Adrenal gland (tissue), 5 donors: ENCODE measurements around the gene LRRC30.

Source experiments
- CTCF ChIP-seq, 6 experiments: fragments of 450-650 bp in 4 of 6; fragments of 200-600 bp in 2 of 6; sonication (generic) in 1 of 6; IDR thresholded peaks; 1 replicate in 5 of 6; 2 replicates in 1 of 6; pipeline versions ENCODE4 v1.5.1 to v1.8.0; 2016 to 2021; ENCODE audit warnings: antibody characterized with exemption in 6 of 6, mild to moderate bottlenecking in 2 of 6, moderate library complexity in 1 of 6
- POLR2A ChIP-seq, 2 donors: fragments of 450-650 bp; IDR thresholded peaks; one replicate each; pipeline ENCODE4 v1.6.1; 2017; ENCODE audit warnings: antibody characterized with exemption in 2 of 2, mild to moderate bottlenecking in 2 of 2, moderate library complexity in 1 of 2
- donor health status: DM: no; HTN: no; CAD: no.

- no peak for TF ChIP-seq CTCF (IDR thresholded peaks at IDR 0.05)
- no peak for TF ChIP-seq POLR2A (IDR thresholded peaks at IDR 0.05)
Measured at GRCh38 chr18:7206217-7206616, 24.7 kb upstream of the LRRC30 start.
